Muscle of arm (tissue), 12 donors: ENCODE measurements around the gene MRGPRE. TPM values are rescaled to one million over a fixed set of nuclear protein-coding genes. Genes with fewer than 3 reads are reported as not detected.

Experiments used
- DNase-seq: peaks from one replicate; pipeline ENCODE4 v3.0.0-alpha.2; 2013
- polyA plus RNA-seq, 12 donors: library from polyadenylated mRNA; unstranded; fragments of 120-200 nt; gene quantifications; one replicate each; pipeline ENCODE4 v1.2.1, GENCODE V29; 2013; ENCODE audit not compliant: insufficient read length in 12 of 12

MRGPRE gene
- polyA plus RNA-seq, 12 donors = not detected

DNA sequence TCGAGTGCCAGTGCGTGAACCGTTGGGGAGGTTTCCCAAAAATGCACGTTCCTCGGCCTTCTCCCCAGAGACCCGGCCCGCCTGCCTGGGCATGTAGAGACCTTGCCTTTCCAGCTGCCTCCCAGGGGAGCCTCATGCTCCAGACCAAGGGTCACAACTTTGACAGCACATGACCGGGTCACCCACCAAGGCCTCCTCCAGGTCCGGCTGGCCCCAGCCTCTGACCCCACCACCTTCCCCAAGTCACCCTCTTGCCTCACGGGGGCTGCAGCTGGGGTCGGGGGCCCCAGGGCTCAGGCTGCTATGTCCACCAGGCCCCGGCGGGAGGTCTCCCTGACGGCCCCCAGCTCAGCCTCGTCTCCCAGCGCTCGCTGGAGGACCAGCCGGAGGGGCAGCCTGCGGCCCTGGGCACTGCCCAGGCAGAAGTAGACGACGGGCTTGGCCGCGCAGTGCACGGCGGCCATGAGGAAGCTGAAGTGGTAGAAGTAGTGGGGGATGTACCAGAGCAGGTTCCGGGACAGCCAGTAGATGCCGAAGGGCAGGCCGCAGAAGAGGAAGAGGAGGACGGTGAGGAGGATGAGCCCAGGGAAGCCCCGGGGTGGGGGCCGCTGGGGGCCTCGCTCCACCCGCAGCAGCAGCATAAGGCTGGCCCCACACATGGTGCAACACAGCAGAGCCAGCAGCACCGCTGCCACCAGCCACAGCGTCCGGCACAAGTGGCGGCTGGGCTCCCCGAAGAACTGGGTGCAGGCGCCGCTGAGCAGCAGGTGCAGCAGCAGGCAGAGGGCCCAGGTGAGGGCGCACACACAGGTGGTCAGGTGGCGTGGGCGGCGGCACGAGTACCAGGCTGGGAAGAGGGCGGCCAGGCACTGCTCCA lies 4.4 kb downstream of the MRGPRE start:
- DNase-seq = no peak

DNA sequence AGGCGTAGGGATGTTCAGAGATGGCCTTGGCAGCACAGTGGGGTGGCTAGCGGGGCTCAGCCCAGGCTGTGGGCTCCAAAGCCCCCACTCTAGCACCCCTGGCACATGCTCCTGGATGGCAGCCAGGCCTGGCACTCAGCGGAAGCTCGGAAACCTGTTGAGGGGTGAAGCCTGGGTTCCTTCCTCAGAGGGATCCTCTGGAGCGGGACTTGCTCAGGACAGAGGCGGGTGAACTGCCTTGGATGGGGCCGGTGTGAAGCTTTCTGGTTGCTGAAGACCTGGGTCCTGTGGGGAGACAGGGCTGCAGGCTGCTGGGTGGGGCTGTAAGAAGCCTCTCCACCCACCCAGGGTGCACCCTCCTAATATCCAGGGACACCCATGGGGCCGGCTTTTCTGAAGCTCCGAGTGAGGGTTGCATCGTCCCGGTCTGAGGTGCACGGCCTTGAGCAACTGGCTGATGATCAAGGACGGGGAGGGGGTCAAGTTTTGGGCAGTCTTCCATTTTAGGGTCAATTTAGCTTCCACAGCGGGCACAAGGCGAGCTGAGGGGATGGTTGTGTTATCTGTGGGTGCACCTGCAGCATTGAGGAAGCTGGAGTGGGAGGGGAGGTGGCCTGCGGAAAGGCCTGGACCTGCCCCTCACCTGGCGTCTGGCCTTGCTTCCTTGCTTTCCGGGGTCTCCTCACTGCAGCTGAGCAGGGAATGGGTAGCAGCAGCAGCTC lies 5.2 kb downstream of the MRGPRE start:
- no peak for DNase-seq

GRCh38 chr11:3225826-3226750 lies 6.1 kb downstream of the MRGPRE start:
- DNase-seq = no peak

DNA sequence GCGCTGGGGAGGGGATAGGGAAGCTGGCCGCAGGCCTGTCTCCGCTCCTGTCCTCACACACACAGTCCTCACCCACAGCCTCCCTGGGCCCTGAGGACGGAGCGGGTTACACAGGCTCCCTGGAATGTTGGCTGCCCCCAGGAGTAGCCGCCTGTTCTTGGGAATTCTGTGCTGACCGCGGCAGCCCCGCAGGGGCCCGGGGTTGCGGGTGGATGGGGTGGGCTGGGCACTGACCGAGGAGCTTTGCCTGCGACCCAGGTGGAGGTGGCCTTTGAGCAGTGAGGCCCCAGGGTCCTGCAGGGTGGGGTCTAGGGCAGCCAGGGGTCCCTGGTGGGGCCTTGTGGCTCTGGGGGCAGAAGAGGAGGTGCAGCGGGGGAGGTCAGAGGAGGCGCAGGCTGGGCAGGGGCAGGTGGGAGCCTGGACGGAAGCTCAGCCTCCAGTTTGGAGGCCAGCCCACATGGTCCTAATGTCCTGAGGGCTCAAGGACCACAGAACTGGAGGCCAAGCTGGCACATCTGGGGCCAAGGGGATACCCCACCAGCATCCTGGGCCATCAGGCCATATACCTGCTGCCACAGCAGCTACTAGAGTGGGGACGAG lies 7.0 kb downstream of the MRGPRE start:
- DNase-seq = no peak

DNA sequence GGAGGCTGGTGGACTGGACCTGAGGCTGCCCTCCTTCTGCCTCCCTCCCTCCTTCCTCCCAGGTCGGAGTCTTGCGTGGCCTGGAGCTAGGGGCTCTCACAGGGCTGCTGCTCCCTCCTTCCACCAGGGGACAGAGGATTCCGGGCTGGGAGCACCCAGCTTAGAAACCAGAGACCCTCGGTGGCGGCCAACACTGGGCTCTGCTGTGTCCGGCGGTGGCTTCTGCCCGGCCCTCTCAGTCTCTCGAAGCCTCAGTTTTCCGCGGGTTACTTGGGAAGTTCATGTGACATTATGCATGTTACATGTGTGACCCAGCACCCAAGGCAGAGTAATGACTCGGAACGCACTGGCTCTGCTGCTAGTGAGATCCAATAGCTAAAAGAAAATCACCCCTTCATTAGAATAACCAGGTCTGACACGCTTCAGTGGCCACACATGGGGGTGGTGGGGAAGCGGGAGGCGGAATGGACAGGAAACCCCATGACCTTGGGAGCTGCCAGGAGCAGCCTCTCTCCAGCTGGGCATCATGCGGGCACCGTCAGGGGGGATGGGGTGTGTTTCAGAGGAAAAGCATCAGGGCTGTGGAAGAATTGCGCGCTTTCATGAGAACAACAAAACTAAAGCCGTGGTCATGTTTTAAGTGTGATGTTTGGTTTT lies 7.7 kb downstream of the MRGPRE start:
- no peak for DNase-seq

- no peak for DNase-seq
Observed at GRCh38 chr11:3223932-3224381, 8.3 kb downstream of the MRGPRE start.

DNA sequence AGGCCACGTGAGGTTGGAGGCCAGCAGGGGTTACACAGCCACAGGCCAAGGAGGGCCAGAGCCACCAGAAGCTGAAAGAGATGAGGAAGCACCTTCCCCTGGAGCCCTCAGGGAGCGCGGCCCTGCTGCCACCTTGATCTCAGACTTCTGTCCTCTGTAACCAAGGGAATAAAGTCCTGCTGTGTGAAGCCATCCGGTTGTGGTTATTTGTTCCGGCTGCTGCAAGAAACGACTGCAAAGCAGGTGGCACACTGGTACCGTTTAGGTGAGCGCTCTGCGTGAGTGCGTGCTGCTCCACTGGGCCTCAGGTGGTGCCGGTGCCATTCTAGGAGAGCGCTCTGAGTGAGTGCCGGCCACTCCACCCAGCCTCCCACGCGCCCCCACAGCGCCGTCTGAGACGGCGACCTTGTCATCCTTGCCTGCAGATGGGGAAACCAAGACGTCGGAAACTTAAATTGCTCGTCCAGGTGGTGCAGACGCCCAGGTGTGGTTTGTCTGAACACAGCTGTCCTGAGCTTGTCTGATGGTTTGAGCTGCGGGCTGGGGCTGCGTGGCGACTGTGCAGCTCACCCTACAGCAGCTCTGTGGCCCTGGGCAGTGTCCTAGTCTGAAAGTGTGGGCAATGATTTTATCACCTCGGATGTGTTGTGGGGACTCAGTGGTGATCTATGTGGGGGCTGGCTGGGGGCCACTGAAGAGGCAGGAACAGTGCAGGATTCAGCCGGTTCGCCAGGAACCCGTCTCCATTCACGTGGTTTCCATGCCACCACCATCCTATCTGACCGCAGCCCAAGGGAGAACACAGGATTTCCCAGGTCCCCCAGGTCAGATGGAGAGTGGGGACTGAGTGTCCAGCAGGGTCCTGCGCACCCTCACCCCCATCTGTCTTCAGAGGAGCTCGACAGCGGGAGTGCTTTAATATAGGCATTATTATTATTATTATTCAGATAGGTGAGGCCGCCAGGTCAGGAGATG lies 9.0 kb downstream of the MRGPRE start:
- DNase-seq = no peak

DNA sequence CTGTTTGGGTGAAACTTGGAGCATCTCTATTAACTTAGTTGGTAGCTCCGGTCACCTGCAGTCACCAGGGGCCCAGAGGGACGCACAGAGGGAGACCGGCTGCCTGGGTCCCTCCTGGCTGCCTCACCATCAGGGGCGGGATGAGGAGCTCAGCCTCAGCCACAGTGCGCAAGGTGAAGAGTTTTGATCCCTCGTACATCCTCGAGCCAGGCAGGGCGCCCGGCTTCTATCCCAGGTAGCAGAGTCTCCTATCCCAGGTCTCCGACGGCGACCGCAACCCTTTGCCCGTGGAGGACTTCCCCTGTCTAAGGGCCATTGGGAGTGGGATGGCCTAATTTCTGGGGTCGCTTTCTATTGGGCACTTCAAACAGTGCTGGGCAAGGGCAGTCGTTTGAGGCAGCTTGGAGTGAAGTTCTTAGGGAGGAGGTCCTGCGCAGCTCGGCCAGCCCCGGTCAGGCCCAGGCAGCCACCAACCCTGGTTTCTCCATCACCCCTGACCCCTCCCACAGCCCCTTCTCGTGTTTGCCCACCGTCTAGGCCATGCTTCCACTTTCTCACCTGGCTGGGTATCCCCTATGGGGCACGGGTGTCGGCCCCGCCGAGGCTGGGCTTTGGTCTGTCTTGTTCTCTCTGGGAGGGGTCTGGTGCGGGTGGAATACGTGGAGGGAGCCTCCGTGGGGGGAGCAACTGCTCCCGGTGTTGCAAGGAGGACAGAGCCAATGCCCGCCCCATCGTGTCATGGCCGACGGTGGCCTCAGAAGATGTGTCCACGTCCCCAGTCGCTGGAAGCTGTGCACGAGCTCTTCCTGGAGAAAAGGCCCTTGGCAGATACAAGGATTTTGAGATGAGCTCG lies 10.0 kb downstream of the MRGPRE start:
- DNase-seq = no peak

DNA sequence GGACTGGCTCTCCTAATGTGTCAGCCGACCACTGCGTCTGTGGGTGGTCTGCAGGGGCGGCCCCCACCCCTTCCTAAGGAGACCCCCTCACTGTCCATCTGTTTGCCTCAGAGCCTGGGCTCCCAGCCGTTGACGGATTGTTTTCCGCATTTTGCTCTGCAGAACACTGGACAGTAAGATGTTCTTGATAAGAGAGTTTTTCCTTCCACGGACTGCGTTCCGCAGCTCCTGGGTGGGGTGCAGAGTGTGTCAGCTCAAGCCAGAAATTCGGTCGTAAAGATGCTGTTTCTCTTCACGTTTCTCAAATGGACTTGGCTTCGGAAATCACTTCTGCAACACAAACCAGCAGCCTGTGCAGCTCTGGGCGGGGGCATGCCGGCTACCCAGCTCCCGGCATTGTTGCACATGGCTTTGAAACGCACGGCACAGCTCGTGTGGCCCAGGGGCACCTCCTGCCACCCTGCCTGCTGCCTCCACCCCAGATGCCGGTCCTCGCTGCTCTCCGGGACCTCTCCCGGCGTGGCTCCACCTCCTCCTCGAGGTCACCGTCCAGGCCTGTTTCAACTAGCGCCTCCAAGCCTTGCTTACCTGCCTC lies 10.7 kb downstream of the MRGPRE start:
- DNase-seq = no peak

- DNase-seq = no peak
Observed at GRCh38 chr11:3220521-3221407, 11.5 kb downstream of the MRGPRE start.

DNA sequence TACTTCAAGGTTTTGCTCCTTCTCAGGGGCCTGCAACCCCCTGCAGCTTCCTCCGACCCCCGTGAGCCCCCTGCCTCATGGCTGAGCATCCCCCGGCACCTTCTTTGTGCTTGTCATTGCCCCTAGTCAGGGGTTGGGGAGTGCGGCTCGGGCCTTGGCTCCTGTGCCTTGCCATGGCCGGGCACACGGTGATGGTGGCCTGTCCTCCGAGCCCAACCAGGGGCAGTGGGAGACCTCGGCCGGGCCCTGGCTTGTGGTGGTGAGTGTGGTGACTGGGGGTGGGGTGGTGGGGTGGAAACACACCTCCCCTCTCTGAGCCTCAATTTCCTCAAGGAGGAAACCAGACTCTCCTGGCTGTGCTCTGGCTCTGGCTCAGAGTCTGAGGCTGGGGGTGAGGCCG lies 12.1 kb downstream of the MRGPRE start:
- no peak for DNase-seq

DNA sequence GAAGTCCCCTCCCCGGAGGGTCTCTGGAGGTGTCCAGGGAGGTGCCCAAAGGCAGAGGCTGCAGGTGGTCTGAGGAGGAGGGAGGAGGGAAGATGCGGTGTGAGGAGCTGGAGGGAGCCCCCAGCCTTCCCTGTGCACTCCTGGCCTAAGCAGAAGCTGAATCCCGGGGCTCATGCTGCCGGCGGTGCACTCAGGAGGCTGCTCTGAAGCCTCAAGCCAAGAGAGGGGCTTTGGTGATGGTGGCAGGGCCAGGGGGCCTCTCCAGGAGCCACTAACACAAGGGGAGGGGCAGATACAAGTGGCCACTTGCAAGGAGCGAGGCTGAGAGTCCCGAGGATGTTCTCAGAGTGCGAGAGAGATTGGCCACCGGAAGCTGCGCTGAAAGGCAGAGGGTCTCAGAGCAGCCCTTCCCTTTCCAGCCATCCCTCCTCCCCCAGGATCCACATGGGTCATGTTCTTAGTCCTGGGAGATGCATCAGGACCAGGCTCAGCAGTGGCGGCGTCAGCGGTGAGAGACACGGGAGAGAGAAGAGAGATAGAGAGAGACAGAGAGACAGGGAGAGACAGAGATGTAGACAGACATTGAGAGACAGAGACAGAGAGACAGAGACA lies 12.8 kb downstream of the MRGPRE start:
- no peak for DNase-seq

GRCh38 chr11:3218483-3219280 lies 13.5 kb downstream of the MRGPRE start, which contains the start of gene MRGPRG:
Gene MRGPRG, minus strand, starts transcription at chr11:3218813. Its CDS starts 0 bp downstream, at chr11:3218813.
- no peak for DNase-seq

DNA sequence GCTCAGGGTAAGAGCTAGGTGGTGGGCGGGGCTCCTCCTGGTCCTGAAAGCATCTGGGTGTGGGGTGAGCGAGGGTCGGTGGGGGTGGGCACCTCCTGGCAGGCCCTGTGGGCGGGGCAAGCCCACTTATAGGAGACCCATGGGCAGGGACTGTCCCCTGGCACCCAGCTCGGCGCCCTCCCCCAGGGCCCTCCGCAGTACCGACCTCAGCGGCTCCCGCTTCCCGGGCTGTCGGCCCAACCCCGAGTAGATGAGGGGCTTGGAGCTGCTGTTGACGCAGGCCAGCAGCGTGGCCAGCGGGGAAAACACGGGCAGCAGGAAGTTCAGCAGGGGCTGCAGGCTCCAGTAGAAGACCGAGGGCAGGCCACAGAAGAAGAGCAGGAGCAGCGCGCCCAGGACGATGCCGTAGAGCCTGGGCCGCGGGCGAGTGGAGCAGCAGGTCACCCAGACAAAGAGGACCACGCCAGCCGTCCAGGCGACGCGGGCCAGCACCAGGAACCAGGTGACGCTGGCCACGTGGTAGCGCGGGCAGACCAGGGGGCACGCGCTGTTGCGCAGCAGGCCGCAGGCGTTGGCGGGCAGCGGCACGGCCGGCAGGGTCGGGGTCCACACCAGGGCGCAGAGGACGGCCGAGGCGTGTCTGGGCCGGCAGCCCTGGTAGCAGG lies 14.3 kb downstream of the MRGPRE start:
- no peak for DNase-seq

DNA sequence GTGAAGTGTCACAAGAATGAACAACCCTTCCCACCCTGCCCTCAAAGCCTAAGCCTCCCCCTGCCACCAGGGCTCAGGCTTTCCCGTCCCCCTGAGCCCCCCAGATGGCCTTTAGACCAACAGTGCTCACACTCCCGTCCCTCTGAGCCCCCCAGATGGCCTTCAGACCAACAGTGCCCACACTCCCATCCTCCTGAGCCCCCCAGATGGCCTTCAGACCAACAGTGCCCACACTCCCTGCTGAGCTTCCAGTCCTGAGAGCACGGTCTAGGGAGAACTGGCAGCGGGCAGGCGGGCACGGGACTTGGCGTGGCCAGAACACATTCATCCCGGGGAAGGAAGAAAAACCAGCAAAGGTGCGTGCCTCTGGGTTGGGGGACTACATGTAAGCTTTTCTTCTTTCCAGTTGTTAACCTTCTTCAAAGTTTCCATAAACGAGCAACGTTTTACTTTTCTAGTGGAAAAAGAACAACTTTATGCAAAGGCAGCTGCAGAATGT lies 16.1 kb downstream of the MRGPRE start:
- DNase-seq = no peak
